ENCODE measurements around the gene ADNP2.

The ADNP2 gene

DNA sequence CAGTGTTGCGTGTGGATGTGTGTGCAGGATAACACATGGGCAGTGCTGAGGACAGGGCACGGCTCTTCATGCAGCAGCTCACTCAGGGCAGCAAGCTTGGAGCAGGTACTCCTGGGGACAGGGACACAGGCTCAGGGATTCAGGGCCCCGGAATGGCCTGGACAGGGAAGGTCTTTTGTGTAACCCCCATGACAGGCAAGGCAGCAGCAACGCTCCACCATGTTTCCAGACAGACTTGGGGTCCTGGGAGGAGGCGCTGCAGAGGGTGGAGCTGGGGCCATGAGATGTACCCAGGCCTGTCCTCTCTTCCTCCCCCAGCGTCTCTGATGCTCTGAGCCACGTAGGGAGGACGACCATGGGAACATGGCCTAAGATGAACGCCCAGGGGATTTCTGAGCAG, 58.3 kb downstream of the ADNP2 start:
- H3K27ac ChIP-seq (ENCODE audit: low read length): no peak overlapping the region
- H3K4me1 ChIP-seq (ENCODE audit: control insufficient read depth, low read depth, low read length): no peaks in the 10 kb centered on the region
- no peak overlapping the region for H3K4me3 ChIP-seq (ENCODE audit: low read length)
- no peak overlapping the region for H3K9ac ChIP-seq (ENCODE audit: low read length)
- no peaks in the 10 kb centered on the region for H3K36me3 ChIP-seq (ENCODE audit: control insufficient read depth, low read depth, low read length)
- no peaks in the 10 kb centered on the region for H3K27me3 ChIP-seq (ENCODE audit: control insufficient read depth, insufficient read depth, low read length)
- no peaks in the 10 kb centered on the region for H3K9me3 ChIP-seq (ENCODE audit: control insufficient read depth, low read depth, low read length)

DNA sequence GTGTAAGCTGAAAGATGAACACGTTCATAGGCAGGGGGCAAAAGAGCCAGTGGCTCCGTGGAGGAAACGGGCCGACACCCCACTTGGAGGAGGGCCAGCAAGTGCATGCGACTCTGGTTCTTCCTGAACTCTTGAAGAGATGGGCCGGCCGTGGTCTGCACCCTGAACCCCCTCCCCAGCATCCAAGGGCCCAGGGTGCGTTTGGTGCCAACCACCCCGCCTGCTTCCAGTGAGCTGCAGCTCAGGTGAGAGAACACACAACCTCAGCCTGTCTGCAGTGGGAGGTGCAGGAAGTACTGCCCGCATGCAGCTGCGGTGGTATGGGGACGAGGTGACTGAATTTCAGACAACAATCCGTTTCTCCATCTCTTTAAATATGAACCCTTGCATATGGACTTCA, 58.9 kb downstream of the ADNP2 start:
- Histone ChIP-seq H3K4me3 (ENCODE audit: low read length) (no peak overlapping the region), H3K36me3 (ENCODE audit: control insufficient read depth, low read depth, low read length) (no peaks in the 10 kb centered on the region), H3K27ac (ENCODE audit: low read length) (no peak overlapping the region), H3K27me3 (ENCODE audit: control insufficient read depth, insufficient read depth, low read length) (no peaks in the 10 kb centered on the region), H3K9me3 (ENCODE audit: control insufficient read depth, low read depth, low read length) (no peaks in the 10 kb centered on the region), H3K4me1 (ENCODE audit: control insufficient read depth, low read depth, low read length) (no peaks in the 10 kb centered on the region), H3K9ac (ENCODE audit: low read length) (no peak overlapping the region)

DNA sequence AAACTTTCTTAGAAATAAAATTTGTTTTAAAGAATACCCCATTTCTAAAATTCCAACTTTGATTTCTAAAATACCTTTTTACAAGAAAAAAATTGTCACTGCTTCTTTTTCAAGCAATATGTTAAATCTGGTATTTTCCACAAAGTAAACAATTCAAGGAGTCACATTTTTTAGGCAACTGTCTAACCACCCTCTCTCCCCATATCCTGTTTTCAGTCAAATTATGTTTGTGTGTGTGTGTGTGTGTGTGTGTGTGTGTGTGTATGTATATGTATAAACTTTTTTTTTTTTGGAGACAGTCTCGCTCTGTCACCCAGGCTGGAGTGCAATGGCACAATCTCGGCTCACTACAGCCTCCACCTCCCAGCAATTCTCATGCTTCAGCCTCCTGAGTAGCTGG, 59.3 kb downstream of the ADNP2 start:
- H3K27ac ChIP-seq (ENCODE audit: low read length): no peak overlapping the region
- no peaks in the 10 kb centered on the region for H3K4me1 ChIP-seq (ENCODE audit: control insufficient read depth, low read depth, low read length)
- no peak overlapping the region for H3K9ac ChIP-seq (ENCODE audit: low read length)
- H3K27me3 ChIP-seq (ENCODE audit: control insufficient read depth, insufficient read depth, low read length): no peaks in the 10 kb centered on the region
- no peaks in the 10 kb centered on the region for H3K36me3 ChIP-seq (ENCODE audit: control insufficient read depth, low read depth, low read length)
- no peak overlapping the region for H3K4me3 ChIP-seq (ENCODE audit: low read length)
- no peaks in the 10 kb centered on the region for H3K9me3 ChIP-seq (ENCODE audit: control insufficient read depth, low read depth, low read length)

DNA sequence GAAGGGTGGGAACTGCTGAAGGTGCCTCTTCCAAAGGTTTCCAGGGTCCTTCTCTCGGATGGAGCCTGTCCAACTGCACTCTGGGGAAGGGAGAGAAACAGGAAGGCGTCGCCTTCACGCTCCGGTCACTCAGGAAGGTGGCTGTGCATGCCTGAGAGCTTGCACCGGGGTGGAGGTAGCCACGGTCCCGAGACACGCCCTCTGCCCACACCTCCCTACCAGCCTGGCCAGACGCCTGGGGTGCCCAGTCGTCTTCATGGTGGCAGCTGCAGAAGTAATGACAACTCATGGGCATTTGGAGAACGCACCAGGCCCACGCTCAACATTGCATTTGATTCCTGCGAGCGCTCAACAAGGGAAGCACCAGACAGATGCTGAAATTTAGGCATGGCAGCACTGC, 59.9 kb downstream of the ADNP2 start:
- Histone ChIP-seq H3K36me3 (ENCODE audit: control insufficient read depth, low read depth, low read length) (no peaks in the 10 kb centered on the region), H3K9ac (ENCODE audit: low read length) (no peak overlapping the region), H3K9me3 (ENCODE audit: control insufficient read depth, low read depth, low read length) (no peaks in the 10 kb centered on the region), H3K27ac (ENCODE audit: low read length) (no peak overlapping the region), H3K27me3 (ENCODE audit: control insufficient read depth, insufficient read depth, low read length) (no peaks in the 10 kb centered on the region), H3K4me3 (ENCODE audit: low read length) (no peak overlapping the region), H3K4me1 (ENCODE audit: control insufficient read depth, low read depth, low read length) (no peaks in the 10 kb centered on the region)

DNA sequence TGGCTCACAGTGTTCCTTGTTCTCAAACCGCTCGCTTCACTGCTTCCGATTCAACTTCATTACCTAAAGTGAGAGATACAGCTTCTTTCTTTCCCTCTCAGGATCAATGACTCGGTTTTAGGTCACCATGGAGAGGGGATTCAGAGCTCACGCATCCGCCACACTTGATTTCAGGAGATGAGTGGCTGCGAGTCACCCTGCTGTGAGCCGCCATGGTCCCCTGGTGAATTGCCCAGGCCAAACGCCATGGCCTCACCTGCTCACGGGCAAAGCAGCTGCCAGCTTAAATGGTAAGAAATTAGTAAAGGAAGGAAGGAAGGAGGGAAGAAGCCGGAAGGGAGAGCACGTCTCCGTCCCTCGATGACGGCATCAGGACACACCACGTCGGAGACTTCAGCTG, 60.5 kb downstream of the ADNP2 start:
- H3K9ac ChIP-seq (ENCODE audit: low read length): no peak overlapping the region
- no peaks in the 10 kb centered on the region for H3K27me3 ChIP-seq (ENCODE audit: control insufficient read depth, insufficient read depth, low read length)
- no peak overlapping the region for H3K4me3 ChIP-seq (ENCODE audit: low read length)
- no peaks in the 10 kb centered on the region for H3K4me1 ChIP-seq (ENCODE audit: control insufficient read depth, low read depth, low read length)
- no peak overlapping the region for H3K27ac ChIP-seq (ENCODE audit: low read length)
- no peaks in the 10 kb centered on the region for H3K36me3 ChIP-seq (ENCODE audit: control insufficient read depth, low read depth, low read length)
- H3K9me3 ChIP-seq (ENCODE audit: control insufficient read depth, low read depth, low read length): no peaks in the 10 kb centered on the region

DNA sequence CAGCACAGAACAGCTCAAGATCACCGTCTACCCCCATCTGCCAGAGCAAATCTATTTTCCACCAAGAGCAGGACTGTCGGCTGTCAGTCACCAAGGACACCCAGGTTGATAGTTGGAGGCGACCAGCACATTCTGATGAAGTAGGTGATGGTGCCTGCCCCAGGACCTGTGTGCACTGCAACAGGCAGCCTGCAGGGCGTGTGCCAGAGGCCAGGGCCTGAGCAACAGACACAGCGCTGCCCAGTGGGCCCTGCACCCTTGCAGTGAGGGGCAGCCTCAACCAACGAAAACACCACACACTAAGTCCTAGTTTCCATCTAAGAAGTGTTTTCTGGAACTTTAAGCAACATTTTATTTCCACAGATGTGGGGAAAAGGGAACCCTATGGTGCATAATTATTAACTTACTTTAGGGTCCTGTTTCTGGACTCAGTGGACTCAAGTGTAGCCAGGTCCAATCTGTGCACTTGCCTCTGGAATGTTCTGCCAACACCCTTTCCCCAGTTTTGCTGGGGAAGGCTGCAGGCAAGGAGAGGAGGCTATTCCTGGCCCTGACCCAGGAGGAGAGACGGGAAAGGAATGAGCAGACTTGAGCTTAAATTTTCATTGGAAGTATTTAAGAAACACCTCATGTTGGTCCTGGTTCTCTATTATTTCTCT, 61.5 kb downstream of the ADNP2 start:
- Histone ChIP-seq H3K27me3 (ENCODE audit: control insufficient read depth, insufficient read depth, low read length) (no peaks in the 10 kb centered on the region), H3K4me1 (ENCODE audit: control insufficient read depth, low read depth, low read length) (no peaks in the 10 kb centered on the region), H3K4me3 (ENCODE audit: low read length) (no peak overlapping the region), H3K9ac (ENCODE audit: low read length) (no peak overlapping the region), H3K9me3 (ENCODE audit: control insufficient read depth, low read depth, low read length) (no peaks in the 10 kb centered on the region), H3K27ac (ENCODE audit: low read length) (no peak overlapping the region), H3K36me3 (ENCODE audit: control insufficient read depth, low read depth, low read length) (no peaks in the 10 kb centered on the region)

DNA sequence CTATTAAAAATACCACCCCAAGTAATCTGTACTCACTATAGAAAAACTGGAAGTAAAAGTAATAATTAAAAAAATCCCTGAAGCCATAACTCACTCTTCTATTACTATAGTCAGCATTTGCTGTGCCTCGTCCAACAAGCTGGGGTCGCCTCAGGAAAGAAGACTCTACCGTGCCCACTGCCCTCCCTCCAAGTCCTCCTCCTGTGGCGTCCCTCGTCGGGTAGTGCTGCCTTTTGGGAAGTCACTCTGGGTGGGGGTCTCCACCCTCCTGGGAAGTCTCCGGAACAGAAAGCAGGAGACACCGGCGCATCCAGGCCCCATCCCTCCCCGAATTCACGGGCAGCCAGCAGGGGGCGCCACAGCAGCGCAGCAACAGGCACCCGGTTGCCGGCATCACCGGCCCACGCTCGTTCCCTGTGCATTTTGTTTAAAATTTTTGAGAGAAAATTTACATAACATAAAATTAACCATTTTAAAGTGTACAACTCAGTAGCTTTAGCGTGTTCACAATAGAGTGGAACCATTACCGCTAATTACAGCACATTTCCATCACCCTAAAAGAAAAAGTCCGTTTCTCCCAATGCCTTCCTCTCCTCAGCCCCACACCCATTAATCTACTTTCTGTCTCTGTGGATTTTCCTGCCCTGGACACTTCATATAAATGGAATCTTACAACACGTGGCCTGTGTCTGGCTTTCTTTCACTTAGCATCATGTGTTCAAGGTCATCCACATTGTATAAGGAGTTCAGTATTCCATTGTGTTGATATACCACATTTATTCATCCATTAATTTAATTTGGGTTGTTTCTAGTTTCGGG, 62.2 kb downstream of the ADNP2 start:
- no peaks in the 10 kb centered on the region for H3K27me3 ChIP-seq (ENCODE audit: control insufficient read depth, insufficient read depth, low read length)
- H3K36me3 ChIP-seq (ENCODE audit: control insufficient read depth, low read depth, low read length): no peaks in the 10 kb centered on the region
- H3K9ac ChIP-seq (ENCODE audit: low read length): no peak overlapping the region
- H3K9me3 ChIP-seq (ENCODE audit: control insufficient read depth, low read depth, low read length): no peaks in the 10 kb centered on the region
- H3K27ac ChIP-seq (ENCODE audit: low read length): no peak overlapping the region
- no peaks in the 10 kb centered on the region for H3K4me1 ChIP-seq (ENCODE audit: control insufficient read depth, low read depth, low read length)
- H3K4me3 ChIP-seq (ENCODE audit: low read length): no peak overlapping the region

DNA sequence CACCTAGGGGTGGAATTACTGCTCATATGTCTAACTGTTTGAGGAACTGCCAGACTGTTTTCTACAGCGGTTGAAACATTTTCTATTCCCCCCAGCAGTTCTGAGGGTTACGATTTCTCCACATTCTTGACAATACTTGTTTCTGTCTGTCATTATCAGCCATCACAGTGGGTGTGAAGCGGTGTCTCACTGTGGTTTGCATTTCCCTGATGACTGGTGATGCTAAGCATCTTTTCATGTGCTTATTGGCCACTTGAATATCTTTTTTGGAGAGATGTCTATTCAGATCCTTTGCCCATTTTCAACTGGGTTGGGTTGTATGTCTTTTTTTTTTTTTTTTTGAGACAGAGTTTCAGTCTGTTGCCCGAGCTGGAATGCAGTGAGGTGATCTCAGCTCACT, 63.0 kb downstream of the ADNP2 start:
- H3K9ac ChIP-seq (ENCODE audit: low read length): no peak overlapping the region
- H3K27ac ChIP-seq (ENCODE audit: low read length): no peak overlapping the region
- no peaks in the 10 kb centered on the region for H3K4me1 ChIP-seq (ENCODE audit: control insufficient read depth, low read depth, low read length)
- H3K36me3 ChIP-seq (ENCODE audit: control insufficient read depth, low read depth, low read length): no peaks in the 10 kb centered on the region
- H3K4me3 ChIP-seq (ENCODE audit: low read length): no peak overlapping the region
- no peaks in the 10 kb centered on the region for H3K27me3 ChIP-seq (ENCODE audit: control insufficient read depth, insufficient read depth, low read length)
- H3K9me3 ChIP-seq (ENCODE audit: control insufficient read depth, low read depth, low read length): no peaks in the 10 kb centered on the region

DNA sequence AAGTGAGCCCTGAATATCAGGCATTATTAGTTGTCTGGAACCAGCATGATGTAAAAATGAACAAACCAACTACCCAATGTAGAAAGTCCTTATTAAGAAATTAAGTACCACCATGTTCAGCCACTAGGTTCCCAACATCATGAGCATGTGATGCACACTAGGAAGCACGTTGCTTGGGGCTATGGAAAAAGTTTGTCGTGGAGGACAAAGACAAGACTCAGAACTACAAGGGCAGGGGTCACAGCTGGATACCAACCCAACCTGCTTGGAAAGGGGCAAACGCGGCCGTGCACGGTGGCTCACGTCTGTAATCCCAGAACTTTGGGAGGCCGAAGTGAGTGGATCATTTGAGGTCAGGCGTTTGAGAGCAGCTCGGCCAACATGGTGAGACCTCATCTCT, 64.0 kb downstream of the ADNP2 start:
- no peaks in the 10 kb centered on the region for H3K9me3 ChIP-seq (ENCODE audit: control insufficient read depth, low read depth, low read length)
- no peak overlapping the region for H3K9ac ChIP-seq (ENCODE audit: low read length)
- no peak overlapping the region for H3K27ac ChIP-seq (ENCODE audit: low read length)
- H3K4me3 ChIP-seq (ENCODE audit: low read length): no peak overlapping the region
- H3K27me3 ChIP-seq (ENCODE audit: control insufficient read depth, insufficient read depth, low read length): no peaks in the 10 kb centered on the region
- H3K4me1 ChIP-seq (ENCODE audit: control insufficient read depth, low read depth, low read length): no peaks in the 10 kb centered on the region
- no peaks in the 10 kb centered on the region for H3K36me3 ChIP-seq (ENCODE audit: control insufficient read depth, low read depth, low read length)

DNA sequence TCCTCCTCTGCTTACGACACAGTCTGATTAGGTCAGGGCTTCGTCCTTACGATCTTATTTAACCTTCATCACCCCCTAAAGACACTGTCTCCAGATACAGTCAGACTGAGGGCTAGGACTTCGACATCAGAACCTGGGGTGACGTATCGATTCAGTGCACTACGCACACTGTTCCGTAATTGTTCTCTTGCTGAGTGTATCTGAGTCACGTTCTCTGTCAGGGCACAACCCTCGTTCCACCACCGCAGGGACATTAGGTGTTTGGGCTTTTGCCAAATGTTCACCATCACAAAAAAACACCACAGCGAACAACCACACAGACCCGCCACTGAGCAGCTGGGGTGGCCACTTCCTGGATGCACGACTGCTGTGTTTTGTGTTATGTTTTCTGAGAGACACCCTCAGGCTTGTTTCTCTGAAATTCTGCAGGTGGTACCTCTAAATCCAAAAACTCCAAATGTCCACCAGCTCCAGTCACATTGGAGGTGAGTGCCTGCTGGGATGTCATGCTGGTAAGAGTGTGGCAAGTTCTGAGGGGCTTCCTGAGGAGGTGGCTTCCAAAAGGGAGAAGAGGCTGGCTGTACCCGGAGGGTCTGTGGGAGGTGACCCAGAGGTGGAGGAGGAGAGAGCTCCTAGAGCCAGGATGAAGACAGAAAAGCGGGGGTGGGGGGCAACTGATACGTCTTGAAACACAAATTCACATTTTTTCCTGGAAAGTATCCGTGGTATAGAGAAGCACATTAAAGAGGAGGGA, 66.6 kb downstream of the ADNP2 start:
- H3K27ac ChIP-seq (ENCODE audit: low read length): no peak overlapping the region
- no peak overlapping the region for H3K4me3 ChIP-seq (ENCODE audit: low read length)
- H3K4me1 ChIP-seq (ENCODE audit: control insufficient read depth, low read depth, low read length): no peaks in the 10 kb centered on the region
- H3K27me3 ChIP-seq (ENCODE audit: control insufficient read depth, insufficient read depth, low read length): no peaks in the 10 kb centered on the region
- H3K9me3 ChIP-seq (ENCODE audit: control insufficient read depth, low read depth, low read length): no peaks in the 10 kb centered on the region
- H3K9ac ChIP-seq (ENCODE audit: low read length): no peak overlapping the region
- H3K36me3 ChIP-seq (ENCODE audit: control insufficient read depth, low read depth, low read length): no peaks in the 10 kb centered on the region

DNA sequence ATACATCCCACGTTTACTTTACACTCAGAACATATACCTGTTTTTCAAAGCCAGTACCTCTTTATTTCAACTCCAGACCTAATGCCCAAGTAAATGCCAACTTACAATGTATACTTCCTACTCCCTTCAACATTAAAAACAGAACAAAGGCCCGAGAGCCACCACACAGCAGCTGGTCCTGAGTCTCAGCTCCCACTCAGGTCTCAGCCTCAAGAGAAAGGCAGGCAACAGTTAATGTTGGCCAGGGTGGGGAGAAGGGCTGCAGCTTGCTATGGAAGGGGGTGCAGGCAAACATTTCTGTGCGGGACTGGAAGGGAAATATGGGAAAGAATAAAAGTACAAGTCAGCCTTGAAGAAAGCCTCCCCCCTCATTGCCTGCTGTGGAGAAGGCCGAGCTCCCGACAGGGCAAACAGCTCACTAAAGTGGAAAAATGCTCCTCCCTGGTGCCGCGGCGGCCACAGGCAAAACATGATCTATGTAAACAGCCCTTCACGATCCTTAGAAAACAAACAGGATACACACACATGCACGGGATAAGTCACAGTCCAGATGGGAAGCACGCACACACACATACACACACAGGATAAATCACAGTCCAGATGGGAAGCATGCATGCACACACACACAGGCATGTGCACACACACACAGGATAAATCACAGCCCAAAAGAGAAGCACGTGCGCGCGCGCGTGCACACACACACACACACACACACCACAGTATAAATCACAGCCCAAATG, 67.4 kb downstream of the ADNP2 start:
- no peaks in the 10 kb centered on the region for H3K27me3 ChIP-seq (ENCODE audit: control insufficient read depth, insufficient read depth, low read length)

More for the DNA sequence above, 67.4 kb downstream of the ADNP2 start:
- Histone ChIP-seq H3K4me3 (ENCODE audit: low read length) (no peak overlapping the region), H3K27ac (ENCODE audit: low read length) (no peak overlapping the region), H3K36me3 (ENCODE audit: control insufficient read depth, low read depth, low read length) (no peaks in the 10 kb centered on the region), H3K4me1 (ENCODE audit: control insufficient read depth, low read depth, low read length) (no peaks in the 10 kb centered on the region), H3K9me3 (ENCODE audit: control insufficient read depth, low read depth, low read length) (no peaks in the 10 kb centered on the region), H3K9ac (ENCODE audit: low read length) (no peak overlapping the region)

Measured in iPS-18a (cell line).